NB4 (cell line): ENCODE measurements around the gene CHD6.

ENCODE experiments used
- DNase-seq: peaks from one replicate; pipeline ENCODE4 v3.0.0; 2010; ENCODE audit warnings: low read depth
- H3K4me3 ChIP-seq: one replicate; pipeline ENCODE4 v1.5.1; 2011; ENCODE audit warnings: mild to moderate bottlenecking, low read depth, low read length, moderate library complexity
- MAX ChIP-seq: IDR thresholded peaks from 2 replicates; pipeline ENCODE4 v1.6.1; 2011; ENCODE audit warnings: low read depth, low read length
- MYC ChIP-seq: IDR thresholded peaks from 2 replicates; pipeline ENCODE4 v1.6.1; 2011; ENCODE audit warnings: low read depth, low read length
- POLR2A ChIP-seq: IDR thresholded peaks from 2 replicates; pipeline ENCODE4 v1.6.1; 2011; ENCODE audit warnings: mild to moderate bottlenecking; ENCODE audit not compliant: insufficient read length; ENCODE audit errors: extremely low read depth
- TF ChIP-seq, protein P1 (sequence below): IDR thresholded peaks from one replicate; pipeline ENCODE4 v1.5.1; 2012; ENCODE audit warnings: low read depth, low read length

The CHD6 gene

DNA sequence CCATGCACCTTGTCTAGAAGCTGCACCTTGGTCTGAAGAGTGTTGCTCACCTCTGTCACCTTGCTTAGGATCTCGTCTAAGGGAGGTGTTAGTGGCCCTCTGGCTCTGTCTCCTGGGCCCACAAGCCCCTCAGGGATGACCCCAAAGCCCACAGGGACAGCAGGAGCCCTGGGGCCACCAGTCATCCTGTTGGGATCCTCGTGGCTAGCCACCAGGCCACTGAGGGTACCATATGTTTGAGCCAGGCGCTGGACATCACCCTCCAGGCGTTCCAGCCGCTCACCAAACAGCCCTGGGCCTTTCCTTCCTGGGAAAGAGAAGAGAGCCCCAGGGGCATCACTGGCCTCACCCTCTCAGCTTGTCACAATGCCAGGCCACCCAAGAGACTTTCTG, 255.4 kb downstream of the CHD6 start:
- DNase-seq = no peak
- H3K4me3 ChIP-seq = no peak overlapping the region
- no peak for TF ChIP-seq MYC
- no peak for TF ChIP-seq MAX
- no peak for TF ChIP-seq POLR2A
- TF ChIP-seq, protein P1, sequence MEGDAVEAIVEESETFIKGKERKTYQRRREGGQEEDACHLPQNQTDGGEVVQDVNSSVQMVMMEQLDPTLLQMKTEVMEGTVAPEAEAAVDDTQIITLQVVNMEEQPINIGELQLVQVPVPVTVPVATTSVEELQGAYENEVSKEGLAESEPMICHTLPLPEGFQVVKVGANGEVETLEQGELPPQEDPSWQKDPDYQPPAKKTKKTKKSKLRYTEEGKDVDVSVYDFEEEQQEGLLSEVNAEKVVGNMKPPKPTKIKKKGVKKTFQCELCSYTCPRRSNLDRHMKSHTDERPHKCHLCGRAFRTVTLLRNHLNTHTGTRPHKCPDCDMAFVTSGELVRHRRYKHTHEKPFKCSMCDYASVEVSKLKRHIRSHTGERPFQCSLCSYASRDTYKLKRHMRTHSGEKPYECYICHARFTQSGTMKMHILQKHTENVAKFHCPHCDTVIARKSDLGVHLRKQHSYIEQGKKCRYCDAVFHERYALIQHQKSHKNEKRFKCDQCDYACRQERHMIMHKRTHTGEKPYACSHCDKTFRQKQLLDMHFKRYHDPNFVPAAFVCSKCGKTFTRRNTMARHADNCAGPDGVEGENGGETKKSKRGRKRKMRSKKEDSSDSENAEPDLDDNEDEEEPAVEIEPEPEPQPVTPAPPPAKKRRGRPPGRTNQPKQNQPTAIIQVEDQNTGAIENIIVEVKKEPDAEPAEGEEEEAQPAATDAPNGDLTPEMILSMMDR = no peak

DNA sequence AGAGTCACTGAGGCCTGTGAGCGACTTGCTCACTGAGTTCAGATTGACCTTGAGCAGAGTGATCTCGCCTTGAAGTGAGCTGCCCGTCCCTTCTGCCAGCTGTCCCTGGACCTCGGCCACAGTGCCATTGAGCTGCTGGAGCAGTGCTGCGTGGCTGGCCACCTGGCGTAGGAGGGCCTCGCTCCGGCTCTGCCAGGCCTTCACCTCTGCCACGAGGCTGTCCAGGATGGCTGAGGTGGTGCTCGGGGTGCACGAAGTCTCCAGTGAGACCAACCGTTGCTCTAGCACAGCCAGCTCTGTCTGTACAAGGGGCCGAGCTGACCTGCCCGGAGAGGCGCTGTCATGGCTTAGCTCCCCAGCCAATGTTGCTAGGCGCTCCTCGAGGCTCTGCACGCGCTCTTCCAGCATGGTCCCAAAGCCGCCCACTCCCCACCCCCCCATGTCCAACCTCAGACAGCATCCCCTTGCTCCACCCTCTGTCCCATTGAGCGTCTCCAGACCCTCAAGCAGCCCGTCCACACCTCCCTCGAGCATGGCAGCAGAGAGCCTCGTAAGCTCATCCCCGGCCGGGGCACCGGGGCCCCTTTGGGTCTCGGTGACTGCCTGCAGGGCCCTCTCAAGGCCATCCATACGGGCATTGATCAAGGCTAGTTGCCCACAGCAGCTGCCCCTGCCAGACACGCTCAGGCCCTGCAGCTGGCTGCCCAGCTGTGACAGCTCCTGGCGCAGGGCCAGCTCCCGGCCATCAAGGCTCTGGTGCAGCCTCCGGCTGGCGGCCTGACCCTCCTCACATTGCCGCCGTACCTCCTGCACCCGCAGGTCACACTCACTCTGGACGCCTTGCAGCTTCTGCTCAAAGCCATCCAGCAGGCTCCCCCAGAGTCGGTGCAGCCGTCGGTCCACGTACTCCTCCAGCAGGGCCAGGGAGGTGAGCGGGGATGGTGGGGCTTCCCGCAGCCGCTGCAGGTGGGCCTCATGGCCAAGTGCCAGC, 256.1 kb downstream of the CHD6 start:
- TF ChIP-seq MYC (no peak), MAX (no peak), POLR2A (no peak)
- TF ChIP-seq, protein P1 = no peak
- no peak overlapping the region for H3K4me3 ChIP-seq
- DNase-seq = no peak

- H3K4me3 ChIP-seq = no peak overlapping the region
- no peak for DNase-seq
- TF ChIP-seq MYC (no peak), MAX (no peak)
- TF ChIP-seq, protein P1 = no peak
Observed at GRCh38 chr20:41360831-41361756, 257.1 kb downstream of the CHD6 start.

GRCh38 chr20:41359541-41360011, 258.6 kb downstream of the CHD6 start:
- TF ChIP-seq MYC (no peak), POLR2A (no peak), MAX (no peak)
- TF ChIP-seq, protein P1 = no peak
- no peak for DNase-seq
- no peak overlapping the region for H3K4me3 ChIP-seq

- TF ChIP-seq MAX (no peak), POLR2A (no peak), MYC (no peak)
- TF ChIP-seq, protein P1 = no peak
- no peak for DNase-seq
- H3K4me3 ChIP-seq = no peak overlapping the region
Observed at GRCh38 chr20:41358717-41359116, 259.5 kb downstream of the CHD6 start.
